DOHH2 (cell line): ENCODE results near the gene TNFRSF11A.

Experiments
- H3F3A ChIP-seq: fragments of 200-600 bp; sonication (generic), shearing (Covaris generic); 2 replicates; pipeline ENCODE4 v1.6.0; 2016; ENCODE audit warnings: antibody characterized with exemption, mild to moderate bottlenecking; ENCODE audit not compliant: control insufficient read depth, insufficient read depth
- H3K27ac ChIP-seq: fragments of 200-600 bp; sonication (generic); 2 replicates; pipeline ENCODE4 v1.5.1; 2014; ENCODE audit warnings: low read depth, mild to moderate bottlenecking, low read length, moderate library complexity
- H3K27me3 ChIP-seq: fragments of 200-600 bp; sonication (generic); 2 replicates; pipeline ENCODE4 v1.6.1; 2014; ENCODE audit warnings: mild to moderate bottlenecking, low read length, mixed read lengths; ENCODE audit not compliant: control insufficient read depth
- H3K36me3 ChIP-seq: fragments of 200-600 bp; sonication (generic); 2 replicates; pipeline ENCODE4 v1.6.1; 2014; ENCODE audit warnings: mild to moderate bottlenecking, low read length, moderate library complexity, mixed read lengths; ENCODE audit not compliant: control insufficient read depth
- H3K4me1 ChIP-seq: fragments of 200-600 bp; sonication (generic); 2 replicates; pipeline ENCODE4 v1.6.1; 2014; ENCODE audit warnings: mild to moderate bottlenecking, low read length, mixed read lengths; ENCODE audit not compliant: control insufficient read depth
- H3K4me2 ChIP-seq: fragments of 200-600 bp; sonication (generic); 2 replicates; pipeline ENCODE4 v1.6.0; 2014; ENCODE audit warnings: mild to moderate bottlenecking, low read length, moderate library complexity
- H3K4me3 ChIP-seq: fragments of 200-600 bp; sonication (generic); 2 replicates; pipeline ENCODE4 v1.5.1; 2014; ENCODE audit warnings: mild to moderate bottlenecking, low read length, mixed read lengths
- H3K79me2 ChIP-seq: fragments of 200-600 bp; sonication (generic); 2 replicates; pipeline ENCODE4 v1.6.1; 2014; ENCODE audit warnings: mild to moderate bottlenecking, low read length, mixed read lengths; ENCODE audit not compliant: control insufficient read depth
- H3K9me2 ChIP-seq: fragments of 200-600 bp; sonication (generic); replicated peaks from 2 replicates; pipeline ENCODE4 v1.6.1; 2014; ENCODE audit warnings: mild to moderate bottlenecking, low read length, mixed read lengths; ENCODE audit not compliant: control insufficient read depth
- H3K9me3 ChIP-seq: fragments of 200-600 bp; sonication (generic); 2 replicates; pipeline ENCODE4 v1.6.1; 2014; ENCODE audit warnings: antibody characterized with exemption, low read length, mixed read lengths; ENCODE audit not compliant: control insufficient read depth, insufficient read depth
- H4K20me1 ChIP-seq: fragments of 200-600 bp; sonication (generic); 2 replicates; pipeline ENCODE4 v1.6.0; 2014; ENCODE audit warnings: low read depth, mild to moderate bottlenecking, antibody characterized with exemption, low read length, moderate library complexity; ENCODE audit not compliant: control insufficient read depth, insufficient read depth
- CTCF ChIP-seq: fragments of 200-600 bp; sonication (generic); IDR thresholded peaks from one replicate; pipeline ENCODE4 v1.5.1; 2014; ENCODE audit warnings: antibody characterized with exemption, mild to moderate bottlenecking, low read depth, low read length; ENCODE audit not compliant: poor library complexity, severe bottlenecking
- EZH2phosphoT487 ChIP-seq: fragments of 200-600 bp; sonication (generic); IDR thresholded peaks from 2 replicates; pipeline ENCODE4 v1.6.1; 2017; ENCODE audit warnings: borderline replicate concordance, mild to moderate bottlenecking, antibody characterized with exemption, low read length, moderate library complexity, mixed read lengths

Gene TNFRSF11A

GRCh38 chr18:62402342-62402948, 77.3 kb downstream of the TNFRSF11A start:
- TF ChIP-seq CTCF (no peak), EZH2phosphoT487 (no peak)
- no peak overlapping the region for H3K4me3 ChIP-seq
- no peaks in the 10 kb centered on the region; the same call in 1 of the 2 replicates for H3K9me3 ChIP-seq
- no peaks in the 10 kb centered on the region for H3F3A ChIP-seq
- no peak overlapping the region for H3K27ac ChIP-seq
- no peaks in the 10 kb centered on the region for H3K9me2 ChIP-seq
- H4K20me1 ChIP-seq, result no peaks in the 10 kb centered on the region
- no peaks in the 10 kb centered on the region for H3K36me3 ChIP-seq
- H3K4me2 ChIP-seq, result no peak overlapping the region
- no peaks in the 10 kb centered on the region for H3K79me2 ChIP-seq
- H3K4me1 ChIP-seq, result peaks cover 14% of the 10 kb centered on the region
- no peaks in the 10 kb centered on the region for H3K27me3 ChIP-seq

GRCh38 chr18:62403120-62403519, 78.0 kb downstream of the TNFRSF11A start:
- Histone ChIP-seq H3K27ac (no peak overlapping the region), H3K9me2 (no peaks in the 10 kb centered on the region), H4K20me1 (no peaks in the 10 kb centered on the region), H3K27me3 (no peaks in the 10 kb centered on the region), H3K4me3 (no peak overlapping the region), H3K79me2 (no peaks in the 10 kb centered on the region), H3K9me3 (no peaks in the 10 kb centered on the region; the same call in 1 of the 2 replicates), H3K4me1 (peaks cover 14% of the 10 kb centered on the region), H3F3A (no peaks in the 10 kb centered on the region), H3K36me3 (no peaks in the 10 kb centered on the region), H3K4me2 (no peak overlapping the region)
- TF ChIP-seq EZH2phosphoT487 (no peak), CTCF (no peak)

GRCh38 chr18:62404881-62405280, 79.8 kb downstream of the TNFRSF11A start:
- Histone ChIP-seq H3F3A (no peaks in the 10 kb centered on the region), H3K27ac (no peak overlapping the region), H3K9me2 (no peaks in the 10 kb centered on the region), H3K27me3 (no peaks in the 10 kb centered on the region), H3K79me2 (no peaks in the 10 kb centered on the region), H3K4me3 (no peak overlapping the region), H3K4me2 (no peak overlapping the region), H3K9me3 (no peaks in the 10 kb centered on the region; the same call in none of the 2 replicates), H3K4me1 (peaks cover 4% of the 10 kb centered on the region), H4K20me1 (no peaks in the 10 kb centered on the region), H3K36me3 (no peaks in the 10 kb centered on the region)
- TF ChIP-seq EZH2phosphoT487 (no peak), CTCF (no peak)
